ENCODE data around the gene PIK3R1.

The PIK3R1 gene

DNA sequence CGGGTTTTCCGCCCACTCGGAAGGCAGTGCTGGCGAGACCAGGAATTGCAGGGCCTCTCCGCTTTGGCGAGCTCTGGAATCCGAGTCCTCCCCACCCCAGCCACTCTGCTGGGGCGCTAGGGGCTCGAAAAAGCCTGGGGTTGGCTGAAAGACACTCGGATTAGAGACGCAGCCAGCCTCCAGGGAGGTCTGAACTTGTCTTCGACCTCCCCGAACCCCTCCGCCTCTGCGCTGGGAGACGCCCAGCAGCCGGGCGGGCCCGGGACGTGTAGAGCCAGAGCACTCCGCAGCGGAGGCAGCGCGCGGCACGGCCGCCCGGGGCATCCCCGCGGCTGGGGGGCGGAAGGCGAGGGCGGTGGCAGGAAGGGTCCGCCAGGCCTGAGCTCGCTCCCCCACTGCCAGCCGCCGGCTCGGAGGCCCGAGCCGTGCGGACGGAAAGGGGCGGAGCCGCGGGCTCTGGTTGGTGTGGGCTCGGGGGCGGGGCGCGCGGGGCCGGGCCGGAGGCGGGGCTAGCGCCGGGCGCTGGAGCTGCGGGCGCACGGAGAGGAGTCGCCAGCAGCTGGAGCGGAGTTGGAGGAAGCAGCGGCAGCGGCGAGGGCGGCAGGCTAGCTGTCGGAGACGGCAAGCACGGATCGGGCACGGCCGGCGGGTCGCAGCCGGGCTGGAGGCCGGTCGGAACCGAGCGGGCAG lies at the start of gene PIK3R1:
PIK3R1 (plus strand) TSS at position 549 of the 690 bp plus-strand sequence. CDS start 10,920 bp downstream, outside the sequence.
- peak; percentile 88 for DNase-seq

- DNase-seq = no peak
Measured at GRCh38 chr5:68167195-68167651, 48.3 kb upstream of the PIK3R1 start.

DNA sequence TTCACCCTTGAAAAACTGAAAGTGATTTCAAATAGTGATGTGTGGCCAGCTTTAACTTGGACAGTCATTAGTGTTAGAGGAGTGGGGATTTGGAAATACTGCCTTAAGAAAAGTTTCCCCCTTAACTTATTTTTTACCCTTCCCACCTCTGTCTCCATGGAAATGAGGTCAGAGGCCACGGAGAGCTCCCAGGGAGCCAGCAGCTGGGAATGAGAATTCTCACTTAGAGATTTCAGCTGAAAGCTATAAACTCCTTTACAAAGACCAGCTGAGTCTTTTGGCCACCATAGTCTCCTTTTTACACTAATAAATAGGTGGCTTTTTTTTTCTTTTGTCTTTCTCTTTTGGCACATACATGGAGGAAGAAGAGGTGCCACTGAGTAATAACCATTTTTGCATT lies 45.7 kb upstream of the PIK3R1 start:
- DNase-seq = no peak

DNA sequence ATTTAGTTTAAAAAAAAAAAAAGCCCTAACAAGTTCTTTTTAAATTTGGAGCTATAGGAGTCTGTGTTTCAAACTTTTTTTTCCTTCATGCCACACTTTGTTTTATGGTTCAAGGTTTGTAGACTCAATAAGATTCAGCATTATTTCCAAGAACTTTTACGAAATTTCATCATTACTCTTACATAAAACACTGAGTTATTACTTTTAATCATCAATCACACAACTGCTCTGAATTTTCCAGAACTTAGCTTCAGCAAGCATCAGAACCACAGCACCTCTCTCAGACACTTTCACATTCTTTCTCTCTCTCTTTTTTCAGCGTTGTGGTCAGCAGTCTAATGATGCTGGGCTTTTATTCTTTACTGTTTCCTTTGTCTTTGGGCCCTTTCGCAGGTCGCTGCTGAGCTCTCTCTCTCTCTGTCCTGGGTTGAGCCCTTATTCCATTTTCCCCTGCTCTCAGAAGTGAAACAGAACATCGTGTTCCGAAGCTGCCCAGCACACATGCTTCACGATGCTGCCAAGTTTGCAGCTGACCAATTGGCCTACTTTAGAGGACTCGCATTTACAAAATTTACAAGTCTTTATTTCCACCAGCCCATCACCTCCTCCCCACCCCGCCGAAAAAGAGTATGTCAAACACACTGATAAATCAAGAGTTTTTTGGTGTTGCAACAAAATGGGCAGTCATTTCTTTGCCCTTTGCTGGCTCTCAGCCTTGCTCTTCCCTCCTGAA lies 44.6 kb upstream of the PIK3R1 start:
- no peak for DNase-seq

DNA sequence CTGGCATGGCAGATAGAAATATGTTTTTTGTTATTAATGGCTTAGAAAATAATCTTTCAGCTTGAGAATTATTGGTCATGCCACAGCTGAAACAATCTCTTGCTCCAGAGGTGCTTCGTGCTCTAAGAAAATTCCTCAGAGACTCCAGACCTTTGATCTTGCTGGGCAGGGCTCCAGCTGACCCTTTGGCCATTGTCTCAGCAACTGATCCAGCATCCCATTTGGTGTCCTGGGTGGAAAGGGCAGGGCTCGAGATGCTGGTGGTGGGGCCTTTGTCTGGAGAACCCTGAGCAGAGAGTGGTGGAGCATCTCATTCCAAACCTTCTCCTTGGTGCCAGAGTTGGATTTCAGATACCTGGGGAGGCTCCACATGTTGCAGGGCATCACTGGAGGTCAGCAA lies 43.2 kb upstream of the PIK3R1 start:
- DNase-seq = no peak

- no peak for DNase-seq
Measured at GRCh38 chr5:68173007-68173406, 42.5 kb upstream of the PIK3R1 start.

DNA sequence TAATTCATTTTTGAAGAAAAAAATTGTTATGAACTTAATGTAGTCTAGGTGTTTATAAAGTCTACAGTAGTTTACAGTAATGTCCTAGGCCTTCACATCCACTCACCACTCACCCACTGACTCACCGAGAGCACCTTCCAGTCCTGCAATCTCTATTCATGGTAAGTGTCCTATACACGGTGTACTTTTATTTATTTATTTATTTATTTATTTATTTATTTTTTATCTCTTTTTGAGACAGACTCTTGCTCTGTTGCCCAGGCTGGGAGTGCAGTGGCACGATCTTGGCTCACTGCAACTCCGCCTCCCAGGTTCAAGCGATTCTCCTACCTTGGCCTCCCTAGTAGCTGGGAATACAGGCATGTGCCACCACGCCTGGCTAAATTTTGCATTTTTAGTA lies 39.3 kb upstream of the PIK3R1 start:
- no peak for DNase-seq

DNA sequence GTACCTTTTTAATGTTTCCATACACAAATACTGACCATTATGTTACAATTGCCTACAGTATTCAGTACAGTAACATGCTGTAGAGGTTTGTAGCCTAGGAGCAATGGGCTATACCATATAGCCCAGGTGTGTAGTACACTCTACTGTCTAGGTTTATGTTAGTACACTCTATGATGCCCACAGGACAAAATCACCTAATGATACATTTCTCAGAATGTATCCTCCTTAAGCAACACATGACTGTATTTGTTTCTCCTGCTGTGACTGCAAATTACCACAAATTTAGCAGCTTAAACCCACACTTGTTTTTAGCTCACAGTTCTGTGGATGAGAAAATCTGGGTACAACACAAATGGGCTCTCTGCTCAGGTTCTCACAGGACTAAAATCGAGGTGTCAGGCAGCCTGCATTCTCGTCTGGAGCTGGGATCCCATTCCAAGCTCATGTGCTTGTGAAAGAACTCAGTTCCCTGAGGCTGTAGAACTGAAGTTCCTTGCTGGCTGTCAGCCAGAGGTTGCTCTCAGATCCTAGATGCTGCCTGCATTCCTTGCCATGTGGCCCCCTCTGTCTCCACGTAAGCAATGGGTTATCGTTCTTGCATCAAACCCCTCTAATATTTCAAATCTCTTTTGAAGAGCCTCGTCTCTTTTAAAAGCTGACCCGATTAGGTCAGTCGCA lies 38.6 kb upstream of the PIK3R1 start:
- DNase-seq = no peak

DNA sequence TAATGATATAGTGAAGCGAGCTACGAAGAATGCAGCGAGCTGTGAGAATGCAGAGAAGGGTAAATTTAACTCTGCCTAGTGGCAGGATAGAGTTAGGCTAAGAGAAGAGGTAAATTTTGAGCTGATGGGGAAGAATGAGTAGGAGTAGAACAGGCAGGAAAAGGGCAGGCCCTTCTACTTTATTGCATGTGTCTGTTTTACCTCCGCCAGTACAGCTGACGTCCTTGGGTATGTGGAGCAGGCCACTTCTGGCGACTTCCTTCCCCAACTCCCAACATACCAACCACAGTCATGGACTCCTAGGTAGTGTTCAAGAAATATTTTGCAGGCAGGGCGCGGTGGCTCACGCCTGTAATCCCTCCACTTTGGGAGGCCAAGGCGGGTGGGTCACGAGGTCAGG lies 37.9 kb upstream of the PIK3R1 start:
- no peak for DNase-seq

DNA sequence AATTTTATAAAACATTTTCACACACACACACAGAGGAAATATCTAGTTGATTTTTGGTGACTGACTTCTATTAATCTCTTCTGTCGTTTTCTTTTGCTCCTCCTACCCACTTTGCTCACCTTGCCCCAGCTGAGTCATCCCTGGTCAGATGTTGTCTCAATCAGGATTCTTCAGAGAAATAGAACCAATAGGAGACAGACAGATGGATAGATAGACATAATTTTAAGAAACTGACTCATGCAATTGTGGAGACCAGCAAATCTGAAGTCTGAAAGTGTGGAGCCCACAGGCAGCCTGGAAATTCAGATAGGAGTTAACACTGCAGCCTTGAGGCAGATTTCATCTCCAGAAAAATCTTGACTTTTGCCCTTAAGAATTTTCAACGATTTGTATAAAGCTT lies 37.0 kb upstream of the PIK3R1 start:
- no peak for DNase-seq

- no peak for DNase-seq
Measured at GRCh38 chr5:68180121-68181038, 35.2 kb upstream of the PIK3R1 start.

DNA sequence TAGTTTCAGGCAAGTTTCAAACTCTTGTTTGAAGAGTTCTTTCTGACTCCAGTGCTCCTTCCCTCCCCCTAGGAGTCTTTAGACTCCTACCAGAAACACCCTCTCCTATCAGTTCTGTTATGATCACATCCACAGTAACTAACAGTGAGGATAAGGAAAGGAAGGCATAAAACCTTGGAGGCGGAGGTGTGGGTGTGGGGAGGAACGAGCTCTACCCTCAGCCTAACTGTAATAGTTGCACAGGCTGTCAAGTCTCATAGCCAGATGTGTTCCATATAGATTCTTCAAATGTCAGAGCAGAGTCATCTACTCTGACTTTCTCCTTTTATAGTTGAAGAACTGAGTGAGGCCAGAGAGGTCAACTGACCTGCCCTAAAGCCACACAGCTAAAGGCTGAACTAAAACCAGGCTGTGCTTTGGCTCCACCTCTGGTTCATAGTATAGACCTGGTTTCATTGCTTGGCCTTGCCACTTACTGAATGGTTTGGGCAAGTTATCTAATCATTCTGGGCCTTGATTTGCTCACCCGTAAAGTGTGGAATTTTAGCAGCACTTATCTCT lies 34.4 kb upstream of the PIK3R1 start:
- DNase-seq = no peak

DNA sequence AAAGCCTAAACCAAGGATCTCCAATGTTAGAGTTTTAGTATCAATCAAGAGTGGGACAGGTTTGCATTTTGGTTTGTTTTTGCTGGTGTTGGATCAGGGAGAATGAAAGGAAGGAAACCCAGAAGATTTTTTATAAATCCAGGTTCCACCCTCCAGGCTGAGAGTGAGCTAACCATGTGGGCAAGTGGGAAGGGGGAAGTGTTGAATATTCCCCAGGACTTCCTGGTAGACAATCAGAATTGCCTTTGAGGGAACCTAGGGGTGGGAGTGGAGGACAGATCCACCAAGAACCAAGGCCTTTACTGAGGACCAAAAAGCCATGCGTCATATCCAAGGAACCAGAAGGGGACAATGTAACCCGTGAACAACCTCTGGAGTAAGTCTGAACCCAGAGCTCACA lies 33.5 kb upstream of the PIK3R1 start:
- no peak for DNase-seq

GRCh38 chr5:68182534-68182933 lies 33.0 kb upstream of the PIK3R1 start:
- no peak for DNase-seq

DNA sequence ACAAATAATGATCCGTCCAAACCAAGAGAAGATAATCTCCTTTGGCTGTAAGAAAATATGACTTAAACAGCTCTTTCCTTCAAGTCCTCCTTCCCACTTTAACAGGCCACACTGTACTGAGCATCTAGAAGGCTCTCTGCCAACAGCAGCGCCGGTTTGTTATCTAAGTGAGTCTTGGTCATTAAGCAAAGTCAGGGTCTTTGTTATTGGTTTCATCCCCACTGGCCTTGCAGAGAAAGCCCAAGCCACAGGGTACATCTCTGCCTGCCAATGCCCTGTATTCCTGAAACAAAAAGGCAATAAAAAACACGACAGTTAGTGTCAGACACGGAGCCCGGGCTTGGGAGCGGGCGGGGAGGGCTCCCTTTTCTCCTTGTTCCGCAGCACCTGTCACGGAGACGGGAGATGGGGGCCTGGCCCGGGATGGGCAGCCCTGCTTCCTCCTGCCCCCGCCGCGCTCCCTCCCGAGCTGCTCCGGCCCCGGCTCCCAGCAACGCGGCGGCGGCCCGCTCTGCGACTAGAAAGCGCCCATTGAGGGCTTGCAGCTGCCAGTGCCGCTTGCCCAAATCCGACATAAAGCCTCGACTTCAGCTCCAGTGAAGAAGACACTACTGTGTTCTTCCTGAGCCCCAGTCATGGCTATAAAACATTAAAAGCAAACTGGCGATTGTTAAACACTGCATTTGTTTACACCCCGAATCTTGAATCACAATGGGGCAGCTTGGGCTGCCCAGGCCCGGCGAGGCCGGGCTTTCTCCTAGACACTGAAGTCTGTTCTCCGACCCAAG lies 28.1 kb upstream of the PIK3R1 start:
- no peak for DNase-seq

DNA sequence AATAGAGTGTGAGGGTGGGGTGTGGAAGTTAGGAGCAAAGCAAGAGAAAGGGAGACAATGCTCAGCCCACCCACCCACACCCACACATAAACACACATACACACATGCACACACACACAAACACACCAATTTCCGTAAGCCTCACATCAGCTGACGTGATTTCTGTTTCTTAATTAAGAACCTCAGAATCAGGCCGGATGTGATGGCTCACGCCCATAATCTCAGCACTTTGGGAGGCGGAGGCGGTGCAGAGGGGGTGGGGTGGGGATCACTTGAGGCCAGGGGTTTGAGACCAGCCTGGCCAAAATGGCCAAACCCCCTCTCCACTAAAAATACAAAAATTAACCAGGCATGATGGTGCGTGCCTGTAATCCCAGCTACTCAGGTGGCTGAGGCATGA lies 26.4 kb upstream of the PIK3R1 start:
- DNase-seq = no peak

DNA sequence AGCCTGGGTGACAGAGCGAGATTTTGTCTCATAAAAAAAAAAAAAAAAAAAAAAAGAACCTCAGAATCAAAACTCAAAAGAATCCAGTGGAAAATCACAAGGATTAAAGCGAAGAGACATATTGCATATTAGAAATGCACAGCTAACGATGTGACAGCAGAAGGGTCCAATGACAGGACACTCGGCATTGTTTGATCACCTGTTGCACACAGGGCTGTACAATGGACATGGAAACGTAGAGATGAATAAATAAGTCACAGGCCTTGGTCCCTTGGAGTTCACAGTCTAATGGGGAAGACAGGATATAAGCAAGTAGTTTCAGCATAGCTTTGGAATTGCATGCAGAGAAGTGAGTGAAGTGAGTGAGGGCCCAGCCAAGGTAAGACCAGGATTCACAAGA lies 25.9 kb upstream of the PIK3R1 start:
- DNase-seq = no peak

DNA sequence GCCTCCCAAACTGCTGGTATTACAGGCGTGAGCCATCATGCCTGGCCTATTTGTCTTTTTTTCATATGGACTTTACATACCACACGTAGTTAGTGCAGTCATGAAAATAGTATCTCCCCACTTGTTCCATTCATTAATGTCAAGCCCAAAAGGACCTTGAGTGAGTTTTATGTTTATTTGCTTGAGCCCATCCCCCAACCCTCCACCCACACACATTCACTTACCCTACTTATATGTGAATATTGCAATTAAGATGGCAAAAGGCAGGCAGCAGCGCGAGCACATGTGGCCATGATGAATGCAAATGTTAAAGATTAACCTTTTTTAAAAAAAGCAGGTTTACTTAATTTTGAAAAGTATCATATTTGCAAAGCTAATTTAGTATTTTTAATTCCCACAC lies 24.9 kb upstream of the PIK3R1 start:
- no peak for DNase-seq

DNA sequence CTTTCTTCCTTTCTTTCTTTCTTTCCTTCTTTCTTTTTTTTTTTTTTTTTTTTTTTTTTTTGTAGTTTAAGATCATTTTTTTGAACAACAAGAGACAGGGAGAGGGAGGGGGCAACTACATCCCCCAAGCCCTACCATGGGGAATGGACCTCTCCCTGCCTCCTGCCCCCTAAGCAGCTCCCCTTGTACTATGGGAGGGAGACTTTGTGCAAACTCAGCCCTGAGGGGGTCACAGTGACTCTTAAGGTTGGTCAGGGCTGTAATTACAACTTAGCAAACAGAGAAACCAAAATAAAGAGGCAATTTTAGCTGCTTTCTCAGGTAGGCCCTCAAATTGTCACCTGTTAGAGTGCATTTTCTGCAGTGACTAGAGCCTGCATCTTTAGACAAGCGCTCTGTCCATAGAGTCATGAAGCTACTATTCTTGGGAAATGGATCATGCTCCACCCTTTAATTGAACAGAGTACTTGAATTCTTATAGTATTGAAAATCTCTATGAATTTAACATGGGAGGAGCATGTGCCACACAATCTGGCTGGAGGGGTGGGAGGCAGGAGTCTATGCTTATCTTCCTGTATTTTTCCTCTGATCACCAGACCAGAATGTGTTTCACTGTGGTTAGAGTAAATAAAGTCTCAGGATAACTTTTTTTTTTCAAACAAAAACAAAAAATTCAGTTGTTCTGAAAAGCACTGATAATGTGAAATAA lies 24.3 kb upstream of the PIK3R1 start:
- DNase-seq = no peak

GRCh38 chr5:68192679-68193060 lies 22.9 kb upstream of the PIK3R1 start:
- no peak for DNase-seq

GRCh38 chr5:68193481-68194036 lies 22.0 kb upstream of the PIK3R1 start:
- no peak for DNase-seq

Data from 8988T (cell line).